ENCODE data around the gene SIRT6. TPM values are rescaled to one million over a fixed set of nuclear protein-coding genes. Genes with fewer than 3 reads are reported as not detected.

Gene SIRT6
- polyA plus RNA-seq, 1 experiment, result 12.6 TPM

GRCh38 chr19:4183967-4184717, 1.8 kb upstream of the SIRT6 start:
- DNase-seq (ENCODE audit: low read depth, low spot score), result no peak
- no peak for TF ChIP-seq CTCF (IDR thresholded peaks at IDR 0.05; ENCODE audit: low read depth, low read length)
- Histone ChIP-seq H3K27me3 (ENCODE audit: control insufficient read depth, insufficient read depth, low read length) (no peaks in the 10 kb centered on the region), H3K4me3 (ENCODE audit: low read depth, low read length) (no peak overlapping the region), H3K9me3 (ENCODE audit: control insufficient read depth, insufficient read depth, low read length) (peaks cover 4% of the 10 kb centered on the region; the same call in 1 of the 2 replicates), H3K27ac (ENCODE audit: low read depth, low read length) (no peak overlapping the region)
- POLR2A ChIA-PET, result no interaction called here
- CTCF ChIA-PET, result no interaction called here

GRCh38 chr19:4181053-4181508, 1.3 kb downstream of the SIRT6 start:
- DNase-seq (ENCODE audit: low read depth, low spot score), result no peak
- TF ChIP-seq CTCF (IDR thresholded peaks at IDR 0.05; ENCODE audit: low read depth, low read length), result no peak
- CTCF ChIA-PET, result no interaction called here
- Histone ChIP-seq H3K4me3 (ENCODE audit: low read depth, low read length) (peak overlapping the region; percentile 95; the same call in 1 of the 2 replicates), H3K9me3 (ENCODE audit: control insufficient read depth, insufficient read depth, low read length) (peaks cover 4% of the 10 kb centered on the region; the same call in 1 of the 2 replicates), H3K27me3 (ENCODE audit: control insufficient read depth, insufficient read depth, low read length) (no peaks in the 10 kb centered on the region), H3K27ac (ENCODE audit: low read depth, low read length) (no peak overlapping the region)
- POLR2A ChIA-PET, result no interaction called here

GRCh38 chr19:4178990-4179389, 3.4 kb downstream of the SIRT6 start:
- ChIA-PET POLR2A (interaction anchor here (0.6 kb wide), 1 partner anchor 23 kb away, joined by 3 read pairs; no protein-coding TSS in a partner anchor), CTCF (no interaction called here)
- Histone ChIP-seq H3K4me3 (ENCODE audit: low read depth, low read length) (no peak overlapping the region), H3K9me3 (ENCODE audit: control insufficient read depth, insufficient read depth, low read length) (peaks cover 4% of the 10 kb centered on the region; the same call in 1 of the 2 replicates), H3K27me3 (ENCODE audit: control insufficient read depth, insufficient read depth, low read length) (no peaks in the 10 kb centered on the region), H3K27ac (ENCODE audit: low read depth, low read length) (no peak overlapping the region)
- no peak for DNase-seq (ENCODE audit: low read depth, low spot score)
- no peak for TF ChIP-seq CTCF (IDR thresholded peaks at IDR 0.05; ENCODE audit: low read depth, low read length)

GRCh38 chr19:4177146-4177545, 5.2 kb downstream of the SIRT6 start:
- H3K4me3 ChIP-seq (ENCODE audit: low read depth, low read length), result no peak overlapping the region
- H3K9me3 ChIP-seq (ENCODE audit: control insufficient read depth, insufficient read depth, low read length), result peaks cover 2% of the 10 kb centered on the region; the same call in 1 of the 2 replicates
- CTCF ChIA-PET, result interaction anchor here (0.6 kb wide), 2 partner anchors 37 to 95 kb away, joined by 5 to 6 read pairs; no protein-coding TSS in a partner anchor
- DNase-seq (ENCODE audit: low read depth, low spot score), result no peak
- TF ChIP-seq CTCF (IDR thresholded peaks at IDR 0.05; ENCODE audit: low read depth, low read length), result no peak
- peaks cover 6% of the 10 kb centered on the region for H3K27me3 ChIP-seq (ENCODE audit: control insufficient read depth, insufficient read depth, low read length)
- no peak overlapping the region for H3K27ac ChIP-seq (ENCODE audit: low read depth, low read length)
- POLR2A ChIA-PET, result no interaction called here

GRCh38 chr19:4175669-4175931, 6.8 kb downstream of the SIRT6 start:
- CTCF ChIA-PET, result no interaction called here
- DNase-seq (ENCODE audit: low read depth, low spot score), result no peak
- H3K4me3 ChIP-seq (ENCODE audit: low read depth, low read length), result no peak overlapping the region
- H3K9me3 ChIP-seq (ENCODE audit: control insufficient read depth, insufficient read depth, low read length), result no peaks in the 10 kb centered on the region; the same call in 1 of the 2 replicates
- POLR2A ChIA-PET, result no interaction called here
- H3K27me3 ChIP-seq (ENCODE audit: control insufficient read depth, insufficient read depth, low read length), result peaks cover 6% of the 10 kb centered on the region
- no peak for TF ChIP-seq CTCF (IDR thresholded peaks at IDR 0.05; ENCODE audit: low read depth, low read length)
- no peak overlapping the region for H3K27ac ChIP-seq (ENCODE audit: low read depth, low read length)

Measured in AG04450 (cell line).